HUES6 (cell line): Measurements from ENCODE around the gene NDC1.

Source experiments
- H3K27ac ChIP-seq: 2 replicates; pipeline ENCODE4 v1.7.0; 2013; ENCODE audit warnings: low read depth, mild to moderate bottlenecking, low read length, inconsistent platforms
- H3K27me3 ChIP-seq: 2 replicates; pipeline ENCODE4 v1.6.1; 2013; ENCODE audit warnings: low read length; ENCODE audit not compliant: control insufficient read depth, insufficient read depth
- H3K36me3 ChIP-seq: 2 replicates; pipeline ENCODE4 v1.6.1; 2013; ENCODE audit warnings: low read length; ENCODE audit not compliant: control insufficient read depth, insufficient read depth
- H3K4me1 ChIP-seq: 2 replicates; pipeline ENCODE4 v1.6.1; 2013; ENCODE audit warnings: low read length; ENCODE audit not compliant: control insufficient read depth, insufficient read depth
- H3K4me3 ChIP-seq: 2 replicates; pipeline ENCODE4 v1.5.1; 2013; ENCODE audit warnings: low read depth, low read length
- H3K9ac ChIP-seq: one replicate; pipeline ENCODE4 v1.6.1; 2013; ENCODE audit warnings: mild to moderate bottlenecking, low read length
- H3K9me3 ChIP-seq: 2 replicates; pipeline ENCODE4 v1.6.1; 2013; ENCODE audit warnings: low read depth, low read length; ENCODE audit not compliant: control insufficient read depth, insufficient read depth

NDC1 gene

GRCh38 chr1:53721088-53721487 lies 117.0 kb downstream of the NDC1 start:
- Histone ChIP-seq H3K4me1 (peaks cover 4% of the 10 kb centered on the region; the same call in 1 of the 2 replicates), H3K4me3 (no peak overlapping the region), H3K27ac (no peak overlapping the region), H3K27me3 (no peaks in the 10 kb centered on the region), H3K9ac (no peak overlapping the region), H3K36me3 (no peaks in the 10 kb centered on the region), H3K9me3 (no peaks in the 10 kb centered on the region)

- Histone ChIP-seq H3K36me3 (no peaks in the 10 kb centered on the region), H3K4me3 (no peak overlapping the region), H3K9ac (no peak overlapping the region), H3K4me1 (no peaks in the 10 kb centered on the region; the same call in 1 of the 2 replicates), H3K27ac (no peak overlapping the region), H3K27me3 (no peaks in the 10 kb centered on the region), H3K9me3 (no peaks in the 10 kb centered on the region)
Observed at GRCh38 chr1:53719469-53719868, 118.6 kb downstream of the NDC1 start.

GRCh38 chr1:53718443-53718842 lies 119.7 kb downstream of the NDC1 start:
- Histone ChIP-seq H3K27ac (no peak overlapping the region), H3K4me3 (no peak overlapping the region), H3K36me3 (no peaks in the 10 kb centered on the region), H3K9me3 (no peaks in the 10 kb centered on the region), H3K4me1 (no peaks in the 10 kb centered on the region; the same call in 1 of the 2 replicates), H3K27me3 (no peaks in the 10 kb centered on the region), H3K9ac (no peak overlapping the region)

- no peaks in the 10 kb centered on the region for H3K9me3 ChIP-seq
- H3K27me3 ChIP-seq: no peaks in the 10 kb centered on the region
- H3K9ac ChIP-seq: no peak overlapping the region
- no peaks in the 10 kb centered on the region for H3K36me3 ChIP-seq
- H3K27ac ChIP-seq: no peak overlapping the region
- H3K4me1 ChIP-seq: no peaks in the 10 kb centered on the region; the same call in 1 of the 2 replicates
- no peak overlapping the region for H3K4me3 ChIP-seq
Observed at GRCh38 chr1:53717025-53717804, 120.9 kb downstream of the NDC1 start.

- H3K4me1 ChIP-seq: no peaks in the 10 kb centered on the region; the same call in 1 of the 2 replicates
- no peaks in the 10 kb centered on the region for H3K9me3 ChIP-seq
- no peak overlapping the region for H3K27ac ChIP-seq
- H3K9ac ChIP-seq: no peak overlapping the region
- H3K36me3 ChIP-seq: no peaks in the 10 kb centered on the region
- H3K4me3 ChIP-seq: no peak overlapping the region
- H3K27me3 ChIP-seq: no peaks in the 10 kb centered on the region
Observed at GRCh38 chr1:53716150-53716549, 121.9 kb downstream of the NDC1 start.

GRCh38 chr1:53715478-53715877 lies 122.6 kb downstream of the NDC1 start:
- H3K27me3 ChIP-seq: no peaks in the 10 kb centered on the region
- H3K36me3 ChIP-seq: no peaks in the 10 kb centered on the region

More at GRCh38 chr1:53715478-53715877, 122.6 kb downstream of the NDC1 start:
- Histone ChIP-seq H3K4me1 (no peaks in the 10 kb centered on the region; the same call in 1 of the 2 replicates), H3K9me3 (no peaks in the 10 kb centered on the region), H3K27ac (no peak overlapping the region), H3K4me3 (no peak overlapping the region), H3K9ac (no peak overlapping the region)
